AG09309 (cell line): ENCODE measurements around the gene TMEM141.
A peak's percentile ranks its signal among the peaks of the same experiment; 100 is the strongest.

Experiments
- DNase-seq: peaks from one replicate; pipeline ENCODE4 v3.0.0-alpha.2; 2010; ENCODE audit warnings: low read depth
- H3K4me3 ChIP-seq: 2 replicates; pipeline ENCODE4 v1.5.1; 2011; ENCODE audit warnings: mild to moderate bottlenecking, low read depth, low read length, moderate library complexity; ENCODE audit not compliant: control insufficient read depth
- CTCF ChIP-seq: IDR thresholded peaks from 2 replicates; pipeline ENCODE4 v1.5.1; 2011; ENCODE audit warnings: mild to moderate bottlenecking, low read depth, low read length, inconsistent platforms; ENCODE audit not compliant: insufficient read depth, control insufficient read depth; ENCODE audit errors: missing control alignments

TMEM141 gene

GRCh38 chr9:136790640-136791515, at the start of gene TMEM141:
Gene TMEM141, plus strand, starts transcription at chr9:136791344. Its CDS starts 27 bp downstream, at chr9:136791371.
- TF ChIP-seq CTCF: no peak
- peak; percentile 95 for DNase-seq
- H3K4me3 ChIP-seq: peak within 1 kb of the TSS; percentile 99

GRCh38 chr9:136741883-136742571, 49.1 kb upstream of the TMEM141 start:
- no peak for TF ChIP-seq CTCF
- no peak for DNase-seq
- no peak overlapping the region for H3K4me3 ChIP-seq

- H3K4me3 ChIP-seq: no peak within 1 kb of the TSS
- peak; percentile 47 for TF ChIP-seq CTCF
- DNase-seq: no peak
These were observed 48.4 kb upstream of the TMEM141 start, which contains the start of gene LCN10 for GRCh38 chr9:136742591-136743391. Gene LCN10, minus strand, starts transcription at chr9:136742940. Its CDS starts 37 bp downstream, at chr9:136742903.

GRCh38 chr9:136743639-136744211, 47.4 kb upstream of the TMEM141 start:
- H3K4me3 ChIP-seq: no peak overlapping the region
- no peak for TF ChIP-seq CTCF

GRCh38 chr9:136744773-136745172, 46.4 kb upstream of the TMEM141 start:
- TF ChIP-seq CTCF: no peak
- no peak for DNase-seq
- no peak overlapping the region for H3K4me3 ChIP-seq

More at GRCh38 chr9:136743639-136744211, 47.4 kb upstream of the TMEM141 start:
- DNase-seq: no peak
